OCI-LY1 (cell line): ENCODE results near the gene MYO1D.

Experiments
- CTCF ChIP-seq: fragments of 200-600 bp; sonication (generic), shearing (Covaris generic); IDR thresholded peaks from 2 replicates; pipeline ENCODE4 v1.5.1; 2017; ENCODE audit warnings: mild to moderate bottlenecking, antibody characterized with exemption, low read length, moderate library complexity, mixed read lengths
- EZH2 ChIP-seq: fragments of 200-600 bp; sonication (generic), shearing (Covaris generic); IDR thresholded peaks from 2 replicates; pipeline ENCODE4 v1.8.0; 2017; ENCODE audit warnings: borderline replicate concordance, mixed run types, mild to moderate bottlenecking, antibody characterized with exemption, low read length, moderate library complexity, mixed read lengths

DNA sequence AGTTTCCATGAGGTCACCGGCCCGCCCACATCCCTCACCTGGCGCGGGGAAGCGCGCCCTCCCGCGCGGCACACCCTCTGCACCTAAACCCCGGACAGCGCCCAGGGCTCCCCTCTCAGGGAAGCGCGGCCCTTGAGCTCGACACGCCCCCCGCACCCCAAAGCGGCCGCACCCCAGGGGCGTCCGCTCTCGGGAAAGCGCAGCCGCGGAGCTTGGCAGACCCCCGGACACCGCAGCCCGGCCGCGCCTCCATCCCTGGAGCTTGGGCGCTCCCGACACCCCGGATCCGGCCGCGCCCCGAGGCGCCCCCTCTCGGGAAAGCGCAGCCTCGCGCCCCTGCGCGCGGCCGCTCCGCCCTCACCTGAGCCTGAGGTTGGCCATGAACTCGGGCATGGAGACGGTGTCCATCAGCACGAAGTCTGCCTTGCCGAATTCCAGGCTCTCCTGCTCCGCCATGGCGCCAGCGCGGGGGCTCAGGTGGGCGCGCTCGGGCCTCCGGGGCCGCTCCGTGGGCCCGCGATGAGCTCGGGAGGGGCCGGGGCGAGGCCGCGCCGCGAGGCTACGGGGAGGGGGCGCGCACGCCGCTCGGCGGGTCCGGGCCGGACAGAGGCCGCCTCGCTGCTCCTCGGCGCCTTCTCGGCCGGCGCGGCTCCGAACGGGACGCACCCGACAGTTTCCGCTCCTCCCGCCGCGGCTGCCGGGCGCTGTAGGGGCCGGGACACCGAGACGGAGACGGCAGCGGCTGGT, at the start of gene MYO1D:
- peak; percentile 54 for TF ChIP-seq CTCF
- no peak for TF ChIP-seq EZH2
